Right lobe of liver (tissue), 4 donors: Measurements from ENCODE around the gene ABLIM3.

Experiments
- CTCF ChIP-seq, 4 donors: fragments of 200-600 bp in 3 of 4; fragments of 450-650 bp in 1 of 4; IDR thresholded peaks; one replicate each; pipeline versions ENCODE4 v1.5.1 to v1.8.0; 2016 to 2022; ENCODE audit warnings: antibody characterized with exemption in 4 of 4, mild to moderate bottlenecking in 2 of 4
- POLR2A ChIP-seq: fragments of 450-650 bp; IDR thresholded peaks from one replicate; pipeline ENCODE4 v1.6.1; 2017; ENCODE audit warnings: antibody characterized with exemption, mild to moderate bottlenecking
- donor health status: DM: no; HTN: no; CAD: no.
- donor health status: DM: no; HTN: no; CAD: no.
- donor health status: DM: no; HTN: yes; CAD: no.

- TF ChIP-seq POLR2A (no peak), CTCF (IDR thresholded peaks at IDR 0.05) (no peak)
These were observed 71.1 kb downstream of the ABLIM3 start for GRCh38 chr5:149212198-149212951.
